GM18508 (cell line): ENCODE data around the gene AIF1L.
"Not testable (repeated sequence)": the region's sequence is repeated elsewhere in the genome, so short reads cannot be mapped to it uniquely, and the experiment has no call there.

Experiments used
- ATAC-seq: cut with Tn5 transposase; IDR thresholded peaks from one replicate; pipeline ENCODE4 v1.9.1; 2021; ENCODE audit warnings: moderate number of reproducible peaks; ENCODE audit not compliant: insufficient read depth, unreplicated experiment

The AIF1L gene

GRCh38 chr9:131097126-131097947 lies 1.0 kb downstream of the AIF1L start:
- no peak for ATAC-seq

- ATAC-seq: no peak
Measured at GRCh38 chr9:131097948-131098278, 1.6 kb downstream of the AIF1L start.

GRCh38 chr9:131098391-131099101 lies 2.2 kb downstream of the AIF1L start:
- ATAC-seq: no peak

- no peak for ATAC-seq
Measured at GRCh38 chr9:131099102-131099606, 2.8 kb downstream of the AIF1L start.

GRCh38 chr9:131099845-131100244 lies 3.5 kb downstream of the AIF1L start:
- not testable (repeated sequence) for ATAC-seq

- no peak for ATAC-seq
Measured at GRCh38 chr9:131100445-131100844, 4.1 kb downstream of the AIF1L start.

- ATAC-seq: no peak
Measured at GRCh38 chr9:131101207-131101964, 5.1 kb downstream of the AIF1L start.

- no peak for ATAC-seq
Measured at GRCh38 chr9:131103024-131103423, 6.7 kb downstream of the AIF1L start.

GRCh38 chr9:131103535-131103934 lies 7.2 kb downstream of the AIF1L start:
- ATAC-seq: no peak

- no peak for ATAC-seq
Measured at GRCh38 chr9:131104016-131104740, 7.8 kb downstream of the AIF1L start.

GRCh38 chr9:131105952-131106351 lies 9.6 kb downstream of the AIF1L start:
- ATAC-seq: no peak

- ATAC-seq: no peak
Measured at GRCh38 chr9:131107760-131108159, 11.4 kb downstream of the AIF1L start.

- no peak for ATAC-seq
Measured at GRCh38 chr9:131111186-131111853, 15.0 kb downstream of the AIF1L start.

- no peak for ATAC-seq
Measured at GRCh38 chr9:131111854-131112311, 15.6 kb downstream of the AIF1L start.

GRCh38 chr9:131112374-131113154 lies 16.2 kb downstream of the AIF1L start:
- no peak for ATAC-seq

- ATAC-seq: no peak
Measured at GRCh38 chr9:131113655-131114054, 17.3 kb downstream of the AIF1L start.

- no peak for ATAC-seq
Measured at GRCh38 chr9:131114084-131114535, 17.8 kb downstream of the AIF1L start.

- not testable (repeated sequence) for ATAC-seq
Measured at GRCh38 chr9:131115360-131115742, 19.0 kb downstream of the AIF1L start.
